ENCODE measurements around the gene CLIC5.

Gene CLIC5

DNA sequence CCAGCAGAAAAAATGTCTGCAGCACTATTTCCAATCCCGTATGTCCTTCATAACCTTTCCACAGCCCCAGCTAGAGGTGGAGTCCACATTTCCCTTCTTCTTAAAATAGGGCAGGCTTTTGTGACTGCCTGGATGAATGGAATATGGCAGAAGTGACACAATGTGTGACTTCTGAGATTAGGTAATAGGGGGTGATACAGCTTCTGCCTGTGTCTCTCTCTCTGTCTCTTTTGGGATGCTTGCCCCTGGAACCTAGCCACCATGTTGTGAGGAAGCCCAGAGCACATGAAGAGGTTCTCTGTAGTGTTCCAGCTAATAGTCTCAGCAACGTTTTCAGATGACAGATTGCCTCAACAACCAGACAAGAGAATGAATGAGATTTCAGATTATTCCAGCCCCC lies 51.4 kb downstream of the CLIC5 start:
- no peak for DNase-seq (ENCODE audit: low spot score)

DNA sequence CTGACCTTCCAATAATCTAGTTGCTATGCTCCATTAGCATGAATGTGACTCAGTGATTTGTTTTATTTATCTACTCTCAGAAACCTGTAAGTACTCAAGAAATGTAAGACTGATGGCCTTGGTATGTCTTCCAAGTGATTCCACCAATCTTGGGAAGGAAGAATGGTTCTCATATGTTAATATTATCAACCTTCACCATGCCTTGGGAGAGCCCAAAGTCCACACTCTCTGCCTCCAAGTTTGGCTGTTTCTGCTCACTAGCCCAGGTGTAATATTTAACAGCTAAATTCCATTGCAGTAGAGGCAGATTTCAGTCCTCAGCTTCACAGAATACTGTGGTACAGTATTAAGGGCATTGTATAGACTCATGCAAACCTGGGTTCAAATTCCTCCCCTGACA lies 51.8 kb downstream of the CLIC5 start:
- DNase-seq (ENCODE audit: low spot score) = no peak

DNA sequence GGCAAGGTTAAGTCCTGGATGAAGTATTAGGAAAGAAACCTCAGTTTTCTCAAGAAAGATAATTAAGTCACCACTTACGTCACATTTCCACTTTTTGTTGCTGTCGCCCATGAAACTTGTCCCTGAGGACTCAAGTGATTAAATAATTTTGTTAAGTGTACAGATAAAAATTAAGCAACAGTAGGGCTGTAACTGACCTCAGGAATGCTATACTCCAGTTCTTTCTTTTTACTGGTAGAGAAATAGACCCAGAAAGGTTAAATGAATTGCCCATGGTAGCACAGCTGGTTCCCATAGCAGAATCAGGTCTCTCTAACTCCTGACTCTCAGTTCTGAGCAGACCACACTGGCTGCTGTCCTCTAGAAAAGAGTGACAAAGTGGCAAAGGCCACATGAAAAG lies 54.5 kb downstream of the CLIC5 start:
- no peak for DNase-seq (ENCODE audit: low spot score)

DNA sequence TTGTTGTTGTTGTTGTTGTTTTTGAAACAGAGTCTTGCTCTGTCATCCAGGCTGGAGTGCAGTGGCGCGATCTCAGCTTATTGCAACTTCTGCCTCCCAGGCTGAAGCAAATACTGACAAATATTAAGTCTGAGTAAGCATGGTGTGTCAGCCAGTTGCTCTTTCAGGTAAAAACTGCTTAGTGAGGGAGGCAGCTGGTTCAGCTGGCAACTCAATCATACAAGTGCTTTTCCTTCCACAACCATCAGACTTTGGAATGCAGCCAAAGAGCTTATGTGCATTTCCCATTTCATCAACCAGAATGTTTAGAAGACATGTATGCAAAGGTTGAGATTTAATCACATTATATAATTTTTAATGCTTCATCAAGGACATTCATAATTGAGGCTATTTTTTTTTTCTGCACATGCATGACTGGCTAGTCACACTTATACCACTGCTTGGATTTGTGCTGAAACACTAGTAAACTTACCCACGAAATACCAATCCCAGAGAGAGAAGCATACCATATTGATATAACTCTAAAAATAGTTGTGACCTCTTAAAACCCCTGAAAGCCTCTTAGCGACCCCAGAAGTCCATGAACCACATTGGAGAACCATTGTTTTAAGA lies 56.0 kb downstream of the CLIC5 start:
- no peak for DNase-seq (ENCODE audit: low spot score)

DNA sequence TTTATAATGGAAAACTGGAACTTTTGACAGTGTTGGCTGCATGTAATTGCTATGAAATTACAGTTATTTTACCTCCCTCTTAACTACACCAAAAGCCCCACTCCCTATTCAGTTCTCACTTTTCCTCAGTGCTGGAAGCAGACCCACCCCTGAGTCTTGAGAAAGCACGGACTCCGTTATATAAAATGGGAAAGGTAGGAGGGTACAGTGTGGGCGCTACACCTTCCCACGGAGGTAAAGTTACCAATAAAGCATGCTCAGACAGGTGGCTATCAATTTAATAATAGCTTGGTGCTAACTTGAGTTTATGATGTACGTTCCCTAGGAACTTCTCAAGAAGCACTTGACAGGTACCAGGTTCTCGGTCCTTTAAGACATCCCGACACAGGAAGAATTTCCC lies 59.0 kb downstream of the CLIC5 start:
- no peak for DNase-seq (ENCODE audit: low spot score)

DNA sequence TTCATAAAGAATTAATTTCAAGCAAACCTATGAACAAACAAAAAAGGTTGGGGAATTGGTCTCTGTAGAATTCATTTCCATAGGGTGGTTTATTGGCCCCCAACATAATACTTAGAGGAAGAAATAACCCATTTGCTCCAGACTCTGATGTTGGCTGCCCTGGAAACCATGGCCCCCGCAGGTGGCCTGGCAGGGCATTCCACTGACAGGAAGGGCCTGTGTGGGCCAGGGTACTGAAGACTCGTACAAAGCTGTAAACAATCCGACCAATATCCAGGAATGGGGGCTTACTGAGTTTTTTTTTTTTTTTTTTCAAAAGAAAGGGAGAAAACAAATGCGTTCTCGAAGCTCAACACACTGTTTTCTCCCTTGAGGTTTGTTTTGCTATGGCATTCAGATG lies 59.5 kb downstream of the CLIC5 start:
- no peak for DNase-seq (ENCODE audit: low spot score)

DNA sequence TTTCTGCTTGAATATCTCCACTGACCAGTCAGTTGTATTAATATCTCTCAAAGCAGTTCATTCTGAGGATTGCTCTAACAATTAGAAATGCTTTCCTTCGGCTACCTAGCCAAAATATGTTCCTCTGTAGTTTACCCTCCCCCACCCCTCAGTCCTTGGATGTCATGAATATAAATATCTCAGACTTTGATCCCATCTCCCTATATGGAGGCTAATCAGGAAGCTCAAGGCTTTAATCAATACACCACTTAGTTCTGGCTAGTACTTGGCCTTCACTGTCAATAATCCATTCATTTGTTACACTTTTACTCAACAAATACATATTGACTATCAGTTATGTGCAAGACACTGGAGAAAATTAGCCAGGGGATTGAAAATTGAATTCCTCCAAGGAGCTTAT lies 60.1 kb downstream of the CLIC5 start:
- no peak for DNase-seq (ENCODE audit: low spot score)

DNA sequence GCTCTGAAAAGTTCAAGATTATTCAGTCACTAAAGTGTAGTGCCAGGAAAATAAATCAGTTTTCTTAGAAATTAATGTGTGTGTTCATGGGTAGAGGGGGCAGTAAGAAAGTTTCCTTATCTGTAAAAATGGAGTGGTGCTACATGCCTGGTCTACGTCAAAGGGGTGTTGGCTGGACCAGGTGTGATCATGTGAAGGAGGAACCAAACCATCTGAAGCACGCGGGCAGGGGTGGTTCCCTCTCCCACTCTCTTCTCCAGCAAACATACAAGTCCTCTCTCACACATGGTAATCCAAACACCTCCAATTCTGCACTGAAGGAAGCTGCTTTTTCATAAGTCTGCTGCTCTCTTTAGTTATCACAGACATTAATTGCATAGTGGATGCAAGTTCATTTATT lies 63.1 kb downstream of the CLIC5 start:
- DNase-seq (ENCODE audit: low spot score) = no peak

DNA sequence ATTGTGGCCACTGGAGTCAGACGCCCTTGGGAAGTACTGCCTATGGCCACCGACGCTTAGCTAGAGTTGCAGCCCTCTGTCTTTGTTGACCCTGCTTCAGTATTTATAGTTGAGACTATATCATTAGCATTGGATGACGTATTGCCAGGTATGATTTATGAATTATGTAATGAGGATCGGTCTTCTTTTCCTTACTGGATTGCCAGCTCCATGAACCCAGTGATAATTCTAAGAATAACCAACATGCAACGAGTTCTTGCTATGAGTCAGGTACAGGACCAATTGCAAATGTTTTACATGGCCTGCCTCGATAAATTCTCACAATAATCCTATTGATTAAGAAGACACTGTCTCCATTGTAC lies 63.5 kb downstream of the CLIC5 start:
- DNase-seq (ENCODE audit: low spot score) = no peak

DNA sequence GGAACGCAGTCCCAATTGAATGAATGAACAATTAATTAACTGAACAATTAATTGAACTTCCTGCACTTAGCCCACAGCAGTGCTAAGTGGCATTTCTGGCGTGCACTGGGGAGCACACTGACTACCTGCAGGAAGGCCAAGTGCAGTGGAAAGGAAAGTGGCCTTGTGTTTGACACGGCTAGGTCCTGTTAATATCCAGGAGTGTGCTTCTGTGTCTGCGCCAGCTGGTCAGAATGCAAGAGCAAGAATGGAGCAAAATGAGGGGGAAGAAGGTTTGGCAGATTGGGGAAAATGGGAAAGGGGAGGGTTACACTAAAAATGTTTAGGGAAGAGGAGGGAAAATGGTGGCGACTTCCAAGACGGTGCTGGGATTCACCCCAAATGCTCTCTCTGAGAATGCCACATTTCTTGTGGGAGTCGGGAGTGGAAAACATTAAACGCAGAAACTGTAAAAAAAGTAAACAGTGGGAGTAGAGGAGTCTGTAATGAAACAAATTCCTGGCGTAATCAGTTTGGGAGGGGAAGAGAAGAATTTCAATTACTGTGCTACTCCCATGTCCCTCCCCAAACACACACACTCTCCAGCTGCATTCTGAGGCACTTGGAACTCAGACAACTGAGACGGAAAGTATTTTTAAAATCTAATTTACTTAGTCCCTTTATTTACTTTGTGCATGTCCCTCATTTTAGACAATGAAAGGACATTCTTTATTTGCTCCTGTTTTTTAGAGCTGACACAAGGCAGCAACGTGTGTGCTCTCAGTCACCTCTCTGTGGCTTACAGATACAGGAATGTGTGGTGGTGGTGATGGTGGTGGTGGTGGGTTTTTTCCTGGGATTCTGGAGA lies 64.1 kb downstream of the CLIC5 start:
- DNase-seq (ENCODE audit: low spot score) = no peak

DNA sequence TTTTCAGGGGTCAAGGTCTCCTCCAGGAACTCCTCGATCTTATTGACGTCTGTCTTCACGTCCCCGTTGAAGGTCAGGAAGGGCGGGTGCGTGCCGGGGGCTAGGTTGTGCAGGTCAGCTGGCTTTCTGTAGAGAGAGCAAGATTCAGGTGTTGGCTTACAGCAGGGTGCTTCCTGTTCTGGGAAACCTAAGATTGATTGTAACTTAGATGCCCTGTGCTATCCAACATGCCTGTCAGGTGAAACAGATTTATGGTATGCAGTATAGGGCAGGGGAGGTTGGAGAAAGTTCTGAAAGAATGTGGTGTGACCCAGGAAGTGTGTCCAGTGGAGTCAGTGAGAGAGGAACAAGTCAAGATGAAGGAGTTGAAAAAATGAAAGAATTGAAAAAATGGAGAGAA lies 66.4 kb downstream of the CLIC5 start:
- DNase-seq (ENCODE audit: low spot score) = no peak

DNA sequence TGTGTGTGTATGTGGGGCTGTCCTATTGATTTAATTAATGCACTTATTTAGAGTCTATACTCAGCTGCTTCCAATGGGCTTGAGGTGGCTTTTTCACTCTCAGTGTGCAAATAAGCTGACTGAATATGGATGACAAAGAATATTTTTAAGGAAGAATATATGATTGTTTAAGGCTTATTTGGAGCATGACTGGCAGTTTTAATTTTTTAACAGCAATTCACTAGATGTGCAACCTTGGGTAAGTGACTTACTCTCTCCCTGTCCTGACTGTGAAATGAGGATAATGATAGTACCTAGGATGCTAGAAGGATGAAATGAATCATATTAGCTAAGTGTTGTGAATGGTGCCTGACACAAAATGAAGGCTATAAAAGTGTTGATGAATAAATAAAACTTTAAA lies 67.9 kb downstream of the CLIC5 start:
- no peak for DNase-seq (ENCODE audit: low spot score)

DNA sequence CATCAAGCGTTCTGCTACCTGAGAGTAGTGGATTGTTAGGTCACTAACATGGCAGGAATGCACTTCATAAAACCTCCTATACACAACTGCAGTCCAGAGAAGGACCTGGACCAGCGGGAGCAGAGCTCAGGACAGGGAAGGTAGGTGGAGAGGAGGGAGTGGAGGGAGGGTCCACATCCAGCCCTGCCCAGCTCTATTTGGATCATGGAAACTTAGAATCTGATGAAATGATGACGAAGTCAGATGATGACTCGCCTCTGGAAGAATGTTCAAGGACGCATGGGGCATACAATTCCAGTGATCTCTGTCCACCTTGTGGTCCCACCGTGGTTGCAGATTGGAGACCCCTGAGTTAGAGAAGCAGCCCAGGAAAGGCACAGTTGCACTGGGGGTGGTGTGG lies 68.8 kb downstream of the CLIC5 start:
- DNase-seq (ENCODE audit: low spot score) = no peak

DNA sequence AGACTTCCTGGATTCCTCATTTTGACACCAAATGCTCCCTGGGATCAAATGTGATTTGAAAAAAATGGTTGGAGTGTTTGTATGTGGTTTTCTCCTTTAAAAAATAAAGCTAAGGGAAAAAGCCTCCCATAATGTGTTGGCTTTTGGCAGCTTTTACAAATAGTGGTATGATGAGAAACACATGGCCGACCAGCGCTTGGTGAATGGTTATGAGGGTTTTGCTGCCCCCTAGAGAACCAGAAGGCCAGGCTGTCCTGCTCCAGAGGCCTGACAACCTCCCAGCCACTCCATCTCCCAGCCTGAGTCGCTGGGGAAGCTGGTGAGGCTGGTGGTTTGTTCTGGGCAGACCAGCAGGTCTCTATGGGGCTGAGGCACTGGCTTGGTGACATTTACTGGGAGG lies 69.3 kb downstream of the CLIC5 start:
- DNase-seq (ENCODE audit: low spot score) = peak; percentile 15

DNA sequence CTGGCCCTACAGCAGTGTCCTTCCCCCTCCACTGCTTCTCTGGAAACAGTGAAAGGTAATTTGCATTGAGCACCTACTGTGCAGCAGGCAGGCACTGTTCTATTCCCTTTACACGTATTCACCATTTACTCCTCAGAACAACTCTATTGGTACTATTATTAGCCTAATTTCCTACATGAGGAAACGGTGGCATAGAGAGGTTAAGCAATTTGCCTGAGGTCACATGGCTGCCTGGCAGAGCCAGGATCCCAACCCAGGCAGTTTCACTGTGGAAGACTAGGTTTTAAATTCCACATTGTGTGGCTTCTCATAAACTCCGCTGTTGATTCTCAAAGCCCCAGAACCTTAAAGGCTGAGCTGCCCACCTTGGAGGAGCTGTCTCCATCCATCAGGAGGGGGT lies 72.7 kb downstream of the CLIC5 start:
- DNase-seq (ENCODE audit: low spot score) = no peak

DNA sequence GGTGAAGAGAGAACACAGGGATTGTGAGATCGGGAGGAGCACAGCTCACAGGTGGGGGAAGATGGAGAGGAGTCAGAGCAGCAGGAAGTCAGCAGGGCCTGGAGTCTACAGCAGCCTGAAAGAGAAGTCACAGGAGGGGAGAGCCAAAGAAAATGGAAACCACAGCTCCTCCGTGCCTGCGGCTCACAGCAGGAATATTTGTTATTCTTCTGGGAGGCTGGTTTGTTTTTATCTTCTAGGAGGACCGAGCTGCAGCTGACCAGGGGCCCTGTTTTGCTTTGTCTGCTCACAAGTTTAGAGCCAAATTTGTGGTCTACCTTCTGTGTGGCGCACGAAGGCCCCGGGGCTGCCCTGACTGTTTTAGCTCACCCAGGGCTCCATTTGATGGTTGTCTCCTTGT lies 81.8 kb downstream of the CLIC5 start:
- DNase-seq (ENCODE audit: low spot score) = no peak

DNA sequence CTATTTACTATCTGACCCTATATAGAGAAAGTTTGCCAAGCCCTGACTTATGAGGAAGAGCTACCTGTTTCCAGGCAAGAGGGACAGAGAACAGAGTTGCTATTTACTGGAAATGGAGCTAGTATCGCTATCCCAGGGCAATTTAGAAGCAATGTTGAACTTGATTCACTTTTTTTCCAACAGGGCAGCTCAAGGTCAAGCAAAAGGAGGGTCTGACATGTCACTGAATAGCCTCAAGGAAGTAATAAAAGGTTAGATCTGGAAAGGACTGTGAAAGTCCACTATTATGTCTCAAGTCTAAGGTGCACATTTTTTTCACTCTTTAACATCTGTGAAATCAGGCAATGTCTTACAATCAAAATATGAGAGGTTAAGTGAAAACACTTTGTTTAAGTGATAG lies 84.4 kb downstream of the CLIC5 start:
- no peak for DNase-seq (ENCODE audit: low spot score)

DNA sequence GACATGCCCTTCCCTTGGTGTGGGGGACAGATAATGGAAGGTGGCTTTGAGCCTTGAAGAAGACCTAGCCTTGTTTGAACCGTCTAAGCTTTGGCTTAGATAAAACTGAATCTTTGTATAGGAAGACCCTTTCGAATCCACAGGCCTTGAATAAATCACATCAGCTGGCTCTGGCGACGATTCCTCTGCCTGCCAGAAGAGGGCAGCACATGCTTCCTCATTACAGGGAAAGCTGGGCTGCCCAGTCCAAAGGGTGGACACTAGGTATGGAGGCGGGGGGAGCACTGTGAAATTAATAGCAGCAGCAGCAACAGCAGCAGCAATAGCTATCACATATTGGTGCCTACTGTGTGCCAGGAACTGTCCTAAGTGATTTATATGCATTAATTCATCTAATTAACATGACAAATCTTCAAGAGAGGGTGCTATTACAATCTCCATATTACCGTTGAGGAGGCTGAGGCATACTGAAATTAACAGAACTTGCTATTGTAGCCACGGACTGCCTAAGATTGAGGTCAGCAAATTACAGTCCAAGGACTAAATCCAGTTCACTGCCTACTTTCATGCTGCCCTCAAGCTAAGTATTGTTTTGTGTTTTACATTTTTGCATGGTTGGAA lies 85.1 kb downstream of the CLIC5 start:
- DNase-seq (ENCODE audit: low spot score) = peak; percentile 47

DNA sequence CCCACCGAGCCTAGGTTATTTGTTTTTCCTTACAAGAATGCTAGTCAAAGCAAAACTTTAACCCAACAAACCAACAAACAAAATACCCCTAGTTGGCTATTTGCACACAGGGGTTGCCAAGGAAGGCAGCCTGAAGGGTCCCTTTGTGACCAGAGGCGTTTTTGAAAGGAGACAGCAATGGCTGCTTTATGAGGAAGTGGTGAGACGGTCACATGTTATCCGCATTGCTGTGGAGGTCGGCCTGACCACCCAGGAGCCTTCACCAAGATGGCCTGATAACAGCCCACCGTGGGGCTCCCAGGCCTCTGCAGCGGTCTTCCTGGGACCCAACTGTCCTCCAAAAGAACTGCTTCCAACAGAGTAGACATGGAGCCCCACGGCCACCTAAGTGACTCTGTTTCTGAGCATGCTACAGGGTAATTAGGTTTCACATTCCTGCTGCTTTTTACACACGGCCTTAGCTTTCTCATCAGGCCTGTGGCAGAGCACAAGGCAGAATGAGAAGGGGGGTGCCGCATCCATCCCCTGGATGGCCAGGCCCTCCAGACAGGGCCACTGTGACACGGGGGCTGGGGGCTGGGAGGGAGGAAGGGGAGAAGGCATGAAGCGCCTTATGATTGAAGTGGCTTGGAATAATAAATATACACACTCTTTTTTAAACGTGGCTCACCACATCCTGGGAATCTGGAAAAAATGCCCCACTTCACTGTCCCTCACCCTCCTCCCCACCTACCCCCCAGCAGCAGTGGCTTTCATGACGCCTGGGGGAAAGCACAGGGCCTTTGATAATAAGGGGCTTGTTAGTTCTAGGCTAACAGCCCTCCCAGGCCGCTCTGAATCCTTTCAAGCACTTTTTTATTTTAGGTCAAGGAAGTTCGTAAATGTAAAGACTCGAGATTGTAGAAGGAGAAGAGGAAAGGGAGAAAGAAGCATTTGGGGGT lies 86.0 kb downstream of the CLIC5 start:
- no peak for DNase-seq (ENCODE audit: low spot score)

DNA sequence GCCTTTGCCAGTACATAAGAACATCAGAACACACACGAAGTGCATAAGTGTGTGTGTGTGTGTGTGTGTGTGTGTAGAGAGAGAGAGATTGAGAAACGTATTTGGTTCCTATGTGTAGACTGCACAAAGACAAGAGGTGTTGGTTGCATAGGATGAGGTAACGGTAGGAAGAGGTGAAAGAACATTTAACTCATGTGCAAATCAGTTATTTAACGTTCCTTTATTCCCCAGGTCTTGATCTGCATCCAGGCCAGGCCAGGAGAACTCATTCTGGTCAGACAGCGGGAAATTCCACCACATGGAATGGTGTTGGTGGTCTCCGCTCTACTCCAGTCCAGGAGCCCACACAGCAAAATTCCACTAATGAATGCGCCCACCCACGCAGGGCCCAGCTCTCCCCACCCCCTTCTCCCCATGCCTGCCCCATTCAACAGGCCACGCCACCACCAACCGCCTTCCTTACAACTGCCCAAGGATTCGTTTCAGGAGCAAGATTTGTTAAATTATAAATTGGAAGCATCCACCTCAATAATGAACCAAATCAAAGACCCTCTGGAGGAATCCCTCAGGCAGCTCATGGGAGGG lies 86.8 kb downstream of the CLIC5 start:
- no peak for DNase-seq (ENCODE audit: low spot score)

DNA sequence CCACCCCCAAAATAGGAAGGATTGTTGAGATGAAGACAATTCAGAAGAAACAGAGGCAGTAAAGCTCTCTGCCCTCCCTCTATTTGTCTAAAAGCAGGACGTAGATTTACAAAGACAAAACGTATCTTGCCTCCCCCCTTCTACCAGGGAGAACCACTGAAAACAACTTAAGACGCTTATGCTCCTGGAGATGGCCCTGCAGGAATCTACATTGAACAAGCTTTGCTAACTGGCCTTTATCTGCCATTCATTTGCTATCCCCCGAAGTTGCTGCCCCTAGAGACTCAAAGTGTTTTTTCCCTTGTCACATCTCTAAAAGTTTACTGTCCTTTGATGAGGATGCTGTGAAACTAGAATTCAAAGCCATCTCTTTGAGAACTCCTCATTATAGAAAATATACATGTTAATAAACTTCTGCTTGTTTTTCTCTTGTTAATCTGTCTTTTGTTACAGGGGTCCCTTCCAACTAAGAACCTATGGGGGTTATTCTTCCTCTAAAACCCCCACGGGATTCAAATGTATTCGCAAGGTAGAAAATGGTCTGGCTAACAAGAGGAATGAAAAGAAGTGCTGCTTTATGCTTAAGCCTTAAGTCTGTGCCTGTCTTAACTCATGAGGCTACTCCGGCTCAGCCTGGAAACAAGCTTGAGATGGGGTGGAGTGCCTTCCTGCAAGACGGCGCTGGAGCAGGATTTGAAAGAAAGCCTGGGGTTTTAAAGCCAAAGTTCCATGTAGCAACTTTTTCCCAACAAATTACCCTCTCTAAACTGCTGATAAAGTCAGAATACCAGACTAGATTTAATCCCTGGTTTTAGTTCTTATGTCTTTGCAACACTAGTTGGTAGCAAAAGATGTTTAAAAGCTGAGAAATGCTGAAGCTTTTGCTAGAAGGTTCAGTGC lies 88.0 kb downstream of the CLIC5 start:
- DNase-seq (ENCODE audit: low spot score) = no peak
